CD4-positive, alpha-beta T cell (primary cell): ENCODE data around the gene CDKN1A. TPM values are rescaled to one million over a fixed set of nuclear protein-coding genes. Genes with fewer than 3 reads are reported as not detected.
A peak's percentile ranks its signal among the peaks of the same experiment; 100 is the strongest.

Experiments used
- ATAC-seq: fragments of 200-7000 bp; cut with Tn5 transposase; one replicate; pipeline ENCODE4 v1.10.0; 2022; ENCODE audit warnings: mild to moderate bottlenecking; ENCODE audit not compliant: poor library complexity
- CTCF ChIA-PET: fragments of 350-600 bp; sonication (Branson Sonifier 250); formaldehyde crosslinking; loops from one replicate; lab custom pipeline; 2021; ENCODE audit warnings: antibody characterized with exemption, inconsistent platforms; lab: Charles Lee
- POLR2A ChIA-PET: fragments of 350-600 bp; sonication (Branson Sonifier 250); formaldehyde crosslinking; loops from one replicate; lab custom pipeline; 2021; ENCODE audit warnings: antibody characterized with exemption, inconsistent platforms; lab: Charles Lee
- DNase-seq, 14 experiments: peaks; one replicate each; pipeline ENCODE4 v3.0.0-alpha.2; 2013 to 2020; ENCODE audit warnings: mixed read lengths in 2 of 14
- H3K27ac ChIP-seq, 2 donors: one replicate each; pipeline versions ENCODE4 v1.5.1 to v1.7.0; 2013; ENCODE audit warnings: low read length in 2 of 2, low read depth in 1 of 2, mild to moderate bottlenecking in 1 of 2
- H3K27me3 ChIP-seq, 2 experiments: 1 replicate in 1 of 2; 2 replicates in 1 of 2; pipeline versions ENCODE4 v1.6.1 to v1.7.0; 2013; ENCODE audit warnings: low read length in 2 of 2, control low read depth in 1 of 2, mild to moderate bottlenecking in 1 of 2, moderate library complexity in 1 of 2; ENCODE audit not compliant: insufficient read depth in 2 of 2, control insufficient read depth in 1 of 2
- H3K36me3 ChIP-seq: one replicate; pipeline ENCODE4 v1.6.1; 2013; ENCODE audit warnings: low read length, control low read depth; ENCODE audit not compliant: insufficient read depth
- H3K4me1 ChIP-seq: one replicate; pipeline ENCODE4 v1.6.1; 2013; ENCODE audit warnings: low read length, control low read depth; ENCODE audit not compliant: insufficient read depth
- H3K4me3 ChIP-seq: one replicate; pipeline ENCODE4 v1.5.1; 2013; ENCODE audit warnings: mild to moderate bottlenecking, low read length, moderate library complexity
- H3K9me3 ChIP-seq, 2 experiments: 1 replicate in 1 of 2; 2 replicates in 1 of 2; pipeline versions ENCODE4 v1.6.1 to v1.7.0; 2013; ENCODE audit warnings: low read length in 2 of 2, mild to moderate bottlenecking in 2 of 2, control low read depth in 1 of 2, moderate library complexity in 1 of 2; ENCODE audit not compliant: control insufficient read depth in 1 of 2, insufficient read depth in 1 of 2
- H3K27ac Mint-ChIP-seq: one replicate; pipeline ENCODE4 v1.8.0; 2020; ENCODE audit warnings: mixed read lengths
- H3K27me3 Mint-ChIP-seq: one replicate; pipeline ENCODE4 v1.8.0; 2021; ENCODE audit warnings: mixed read lengths
- H3K36me3 Mint-ChIP-seq: one replicate; pipeline ENCODE4 v1.8.0; 2021; ENCODE audit warnings: low read depth, mixed read lengths
- H3K4me1 Mint-ChIP-seq: one replicate; pipeline ENCODE4 v1.8.0; 2021; ENCODE audit warnings: low read depth, mixed read lengths
- H3K4me3 Mint-ChIP-seq: one replicate; pipeline ENCODE4 v1.8.0; 2020; ENCODE audit warnings: mild to moderate bottlenecking, mixed read lengths
- H3K9me3 Mint-ChIP-seq: one replicate; pipeline ENCODE4 v1.8.0; 2020; ENCODE audit warnings: mixed read lengths
- intact Hi-C, 2 experiments: fragments of 100-400 bp; cut with DNase I in 1 of 2; cut with micrococcal nuclease in 1 of 2; formaldehyde crosslinking; loops; one replicate each; pipeline versions ENCODE4 v1.15.1 to v1.9.0; 2023 to 2025; cut with DNase I, micrococcal nuclease
- total RNA-seq, 174 experiments: library from RNA in 2 of 174; stranded (reverse) in 2 of 174; gene quantifications; one replicate each; pipeline ENCODE4 v1.2.3 and lab custom pipeline; 2021 to 2026
- TF ChIP-seq, protein P1 (sequence below): fragments of 200-600 bp; IDR thresholded peaks from one replicate; pipeline ENCODE4 v1.8.0; 2022; ENCODE audit warnings: antibody characterized with exemption, mild to moderate bottlenecking

The CDKN1A gene
- total RNA-seq, 2 experiments from 2014 or later: 98.3 to 98.6 TPM

GRCh38 chr6:36701401-36701991 is 23.0 kb downstream of the CDKN1A start:
- Histone ChIP-seq H3K27ac (no peak overlapping the region), H3K36me3 (no peaks in the 10 kb centered on the region), H3K4me1 (peaks cover 5% of the 10 kb centered on the region), H3K9me3 (no peaks in the 10 kb centered on the region), H3K4me3 (no peak overlapping the region), H3K27me3 (no peaks in the 10 kb centered on the region)
- Mint-ChIP-seq H3K4me1 (no peaks in the 10 kb centered on the region), H3K4me3 (no peak overlapping the region), H3K36me3 (no peaks in the 10 kb centered on the region), H3K27me3 (no peaks in the 10 kb centered on the region), H3K9me3 (no peaks in the 10 kb centered on the region), H3K27ac (no peak overlapping the region)
- DNase-seq (peak in 2 of 14 experiments; percentile 11 to 25), ATAC-seq (no peak)
- intact Hi-C loops: no loop called here
- TF ChIP-seq, protein P1, sequence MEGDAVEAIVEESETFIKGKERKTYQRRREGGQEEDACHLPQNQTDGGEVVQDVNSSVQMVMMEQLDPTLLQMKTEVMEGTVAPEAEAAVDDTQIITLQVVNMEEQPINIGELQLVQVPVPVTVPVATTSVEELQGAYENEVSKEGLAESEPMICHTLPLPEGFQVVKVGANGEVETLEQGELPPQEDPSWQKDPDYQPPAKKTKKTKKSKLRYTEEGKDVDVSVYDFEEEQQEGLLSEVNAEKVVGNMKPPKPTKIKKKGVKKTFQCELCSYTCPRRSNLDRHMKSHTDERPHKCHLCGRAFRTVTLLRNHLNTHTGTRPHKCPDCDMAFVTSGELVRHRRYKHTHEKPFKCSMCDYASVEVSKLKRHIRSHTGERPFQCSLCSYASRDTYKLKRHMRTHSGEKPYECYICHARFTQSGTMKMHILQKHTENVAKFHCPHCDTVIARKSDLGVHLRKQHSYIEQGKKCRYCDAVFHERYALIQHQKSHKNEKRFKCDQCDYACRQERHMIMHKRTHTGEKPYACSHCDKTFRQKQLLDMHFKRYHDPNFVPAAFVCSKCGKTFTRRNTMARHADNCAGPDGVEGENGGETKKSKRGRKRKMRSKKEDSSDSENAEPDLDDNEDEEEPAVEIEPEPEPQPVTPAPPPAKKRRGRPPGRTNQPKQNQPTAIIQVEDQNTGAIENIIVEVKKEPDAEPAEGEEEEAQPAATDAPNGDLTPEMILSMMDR: no peak
- ChIA-PET CTCF (no interaction called here), POLR2A (no interaction called here)

DNA sequence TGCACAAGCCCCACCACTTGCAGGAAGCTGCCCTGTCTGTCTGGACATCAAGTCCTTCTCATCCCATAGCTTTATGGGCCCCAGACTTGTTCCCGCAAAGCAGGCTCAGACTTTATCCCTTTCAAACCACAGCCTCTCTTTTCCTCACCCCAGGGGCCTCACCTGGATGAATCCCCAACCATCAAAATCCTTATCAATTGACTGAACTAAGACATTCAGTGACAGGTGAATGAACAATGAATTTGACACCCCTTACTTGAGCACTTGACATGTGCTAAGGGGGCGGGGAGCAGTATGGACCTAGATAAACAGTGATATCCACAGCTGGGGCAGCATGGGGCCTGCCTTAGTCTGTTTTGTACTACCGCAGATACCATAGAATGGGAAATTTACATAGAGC is 24.1 kb downstream of the CDKN1A start:
- H3K4me1 Mint-ChIP-seq: no peaks in the 10 kb centered on the region
- POLR2A ChIA-PET: no interaction called here

DNA sequence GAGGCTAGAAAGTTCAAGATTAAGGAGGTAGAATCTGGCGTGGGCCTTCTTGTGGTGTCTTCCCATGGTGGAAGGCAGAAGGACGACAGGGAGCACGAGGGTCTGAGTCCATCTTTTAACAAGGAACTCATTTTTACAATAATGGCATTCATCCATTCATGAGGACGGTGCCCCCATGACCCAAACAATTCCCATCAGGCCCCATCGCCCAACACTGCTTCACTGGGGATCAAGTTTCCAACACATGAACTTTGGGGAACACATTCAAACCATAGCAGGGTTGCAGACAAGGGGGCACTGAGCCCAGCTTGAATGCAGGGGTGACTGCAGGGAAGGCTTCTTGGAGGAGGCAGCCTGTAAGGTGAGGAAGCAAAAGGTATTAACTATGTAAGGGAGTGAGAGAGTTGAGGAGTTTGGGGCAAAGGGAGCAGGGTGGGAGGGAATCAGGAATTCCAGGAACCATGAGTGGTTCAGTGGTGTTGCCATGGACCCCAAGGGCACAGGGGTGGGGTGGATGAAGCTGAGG is 24.6 kb downstream of the CDKN1A start:
- POLR2A ChIA-PET: no interaction called here
- ATAC-seq: no peak
- CTCF ChIA-PET: no interaction called here
- no peaks in the 10 kb centered on the region for H3K9me3 Mint-ChIP-seq
- no peaks in the 10 kb centered on the region for H3K36me3 Mint-ChIP-seq
- no peak overlapping the region for H3K4me3 Mint-ChIP-seq
- Histone ChIP-seq H3K36me3 (no peaks in the 10 kb centered on the region), H3K9me3 (no peaks in the 10 kb centered on the region), H3K4me3 (no peak overlapping the region), H3K4me1 (no peaks in the 10 kb centered on the region), H3K27me3 (no peaks in the 10 kb centered on the region), H3K27ac (no peak overlapping the region)
- no peaks in the 10 kb centered on the region for H3K4me1 Mint-ChIP-seq
- TF ChIP-seq, protein P1: no peak
- no peaks in the 10 kb centered on the region for H3K27me3 Mint-ChIP-seq
- intact Hi-C loops: no loop called here
- H3K27ac Mint-ChIP-seq: no peak overlapping the region
- DNase-seq: no peak

More for the DNA sequence above, 24.1 kb downstream of the CDKN1A start:
- Histone ChIP-seq H3K4me1 (peaks cover 2% of the 10 kb centered on the region), H3K9me3 (no peaks in the 10 kb centered on the region), H3K27me3 (no peaks in the 10 kb centered on the region), H3K27ac (no peak overlapping the region), H3K4me3 (no peak overlapping the region), H3K36me3 (no peaks in the 10 kb centered on the region)
- H3K9me3 Mint-ChIP-seq: no peaks in the 10 kb centered on the region
- no peak for ATAC-seq
- intact Hi-C loops: no loop called here
- H3K27ac Mint-ChIP-seq: no peak overlapping the region
- no peaks in the 10 kb centered on the region for H3K27me3 Mint-ChIP-seq
- H3K4me3 Mint-ChIP-seq: no peak overlapping the region
- no peak for DNase-seq
- TF ChIP-seq, protein P1: no peak
- H3K36me3 Mint-ChIP-seq: no peaks in the 10 kb centered on the region
- CTCF ChIA-PET: no interaction called here
